Astrocyte of the spinal cord (primary cell): Measurements from ENCODE around the gene LRRC59.
A peak's percentile ranks its signal among the peaks of the same experiment; 100 is the strongest.

Source experiments
- DNase-seq: peaks from one replicate; pipeline ENCODE4 v3.0.0; 2011; ENCODE audit warnings: low read depth, low spot score
- H3K4me3 ChIP-seq: 2 replicates; pipeline ENCODE4 v1.5.1; 2011; ENCODE audit warnings: low read depth, mild to moderate bottlenecking, low read length, moderate library complexity
- in situ Hi-C: cut with HindIII; loops from 2 replicates; pipeline ENCODE4 v1.10.0; 2017; ENCODE audit warnings: low sequenced_read_pairs
- TF ChIP-seq, protein P1 (sequence below): IDR thresholded peaks from 2 replicates; pipeline ENCODE4 v1.5.1; 2012; ENCODE audit warnings: low read depth, mild to moderate bottlenecking, low read length, inconsistent platforms

LRRC59 gene

DNA sequence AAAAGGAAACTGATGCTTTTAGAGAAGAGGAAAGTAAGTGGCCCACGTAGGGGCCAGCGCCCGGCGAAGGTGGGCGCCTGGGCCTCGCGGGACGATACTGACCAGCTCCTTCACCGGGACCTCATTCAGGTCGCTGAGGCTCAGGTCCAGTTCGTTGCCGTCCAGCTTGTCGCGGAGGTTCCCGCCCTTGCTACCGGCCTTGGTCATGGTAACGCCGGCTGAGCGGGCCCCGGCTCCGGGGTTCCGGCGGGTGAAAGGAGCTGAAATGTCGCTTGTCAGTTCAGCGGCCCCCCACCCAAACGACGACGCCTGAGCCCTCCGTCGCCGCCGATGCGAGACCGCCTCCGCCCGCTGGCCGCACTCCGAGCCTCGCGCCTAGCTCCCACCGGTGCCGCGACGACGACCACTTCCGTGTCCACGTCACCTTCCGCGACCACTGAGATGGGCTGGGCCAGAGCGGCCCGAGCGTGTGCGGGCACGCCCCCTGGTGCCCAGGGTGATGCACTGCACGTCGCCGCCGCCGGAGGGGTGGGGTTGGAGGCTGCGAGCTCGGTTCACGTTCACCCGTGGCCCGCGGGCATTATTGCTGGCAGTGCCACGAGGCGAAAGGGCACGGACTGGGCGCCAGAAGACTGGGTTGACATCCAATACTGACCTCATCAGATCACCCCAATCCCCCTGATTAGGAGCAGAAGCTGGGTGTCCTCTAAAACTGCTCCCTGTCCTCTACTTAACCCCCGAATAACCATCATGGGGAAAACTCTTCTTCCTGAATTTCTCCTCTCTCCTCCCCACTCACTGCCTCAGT lies at the start of gene LRRC59:
Gene LRRC59 (minus strand): TSS at position 413 of the 808 bp plus-strand sequence. CDS start 206 bp downstream, at position 207.
- TF ChIP-seq, protein P1, sequence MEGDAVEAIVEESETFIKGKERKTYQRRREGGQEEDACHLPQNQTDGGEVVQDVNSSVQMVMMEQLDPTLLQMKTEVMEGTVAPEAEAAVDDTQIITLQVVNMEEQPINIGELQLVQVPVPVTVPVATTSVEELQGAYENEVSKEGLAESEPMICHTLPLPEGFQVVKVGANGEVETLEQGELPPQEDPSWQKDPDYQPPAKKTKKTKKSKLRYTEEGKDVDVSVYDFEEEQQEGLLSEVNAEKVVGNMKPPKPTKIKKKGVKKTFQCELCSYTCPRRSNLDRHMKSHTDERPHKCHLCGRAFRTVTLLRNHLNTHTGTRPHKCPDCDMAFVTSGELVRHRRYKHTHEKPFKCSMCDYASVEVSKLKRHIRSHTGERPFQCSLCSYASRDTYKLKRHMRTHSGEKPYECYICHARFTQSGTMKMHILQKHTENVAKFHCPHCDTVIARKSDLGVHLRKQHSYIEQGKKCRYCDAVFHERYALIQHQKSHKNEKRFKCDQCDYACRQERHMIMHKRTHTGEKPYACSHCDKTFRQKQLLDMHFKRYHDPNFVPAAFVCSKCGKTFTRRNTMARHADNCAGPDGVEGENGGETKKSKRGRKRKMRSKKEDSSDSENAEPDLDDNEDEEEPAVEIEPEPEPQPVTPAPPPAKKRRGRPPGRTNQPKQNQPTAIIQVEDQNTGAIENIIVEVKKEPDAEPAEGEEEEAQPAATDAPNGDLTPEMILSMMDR: peak; percentile 93
- in situ Hi-C loops: no loop called here

DNA sequence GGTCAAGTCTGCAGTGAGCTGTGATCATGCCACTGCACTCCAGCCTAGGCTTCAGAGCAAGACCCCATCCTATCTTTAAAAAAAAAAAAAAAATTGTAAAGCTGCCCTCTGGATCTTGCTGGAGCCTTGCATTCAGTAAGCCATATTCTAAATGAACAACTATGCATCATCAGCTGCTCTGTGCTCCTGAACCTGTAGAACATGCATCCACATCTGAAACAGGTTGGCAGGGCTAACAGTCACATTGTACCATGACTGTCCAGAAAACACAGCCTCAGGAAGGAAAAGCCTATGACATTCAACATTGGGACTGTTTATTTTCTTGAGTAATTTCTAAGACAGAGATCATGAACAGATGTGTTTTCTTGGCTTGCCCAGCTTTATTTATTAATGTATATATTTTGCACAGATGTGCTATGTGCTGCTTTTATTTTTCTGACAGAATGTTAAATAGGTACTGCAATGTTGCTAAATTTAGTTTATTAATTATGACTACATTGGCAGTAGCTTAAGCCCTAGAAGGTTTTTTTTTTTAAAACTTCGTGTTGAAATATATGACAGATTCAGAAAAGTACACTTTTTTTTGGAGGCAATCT lies 48.5 kb upstream of the LRRC59 start:
- no peak for DNase-seq
- in situ Hi-C loops: no loop called here
- no peak overlapping the region for H3K4me3 ChIP-seq
- TF ChIP-seq, protein P1: no peak

More for the DNA sequence above, at the start of gene LRRC59:
- peak within 1 kb of the TSS; percentile 100 for H3K4me3 ChIP-seq
- peak; percentile 78 for DNase-seq

DNA sequence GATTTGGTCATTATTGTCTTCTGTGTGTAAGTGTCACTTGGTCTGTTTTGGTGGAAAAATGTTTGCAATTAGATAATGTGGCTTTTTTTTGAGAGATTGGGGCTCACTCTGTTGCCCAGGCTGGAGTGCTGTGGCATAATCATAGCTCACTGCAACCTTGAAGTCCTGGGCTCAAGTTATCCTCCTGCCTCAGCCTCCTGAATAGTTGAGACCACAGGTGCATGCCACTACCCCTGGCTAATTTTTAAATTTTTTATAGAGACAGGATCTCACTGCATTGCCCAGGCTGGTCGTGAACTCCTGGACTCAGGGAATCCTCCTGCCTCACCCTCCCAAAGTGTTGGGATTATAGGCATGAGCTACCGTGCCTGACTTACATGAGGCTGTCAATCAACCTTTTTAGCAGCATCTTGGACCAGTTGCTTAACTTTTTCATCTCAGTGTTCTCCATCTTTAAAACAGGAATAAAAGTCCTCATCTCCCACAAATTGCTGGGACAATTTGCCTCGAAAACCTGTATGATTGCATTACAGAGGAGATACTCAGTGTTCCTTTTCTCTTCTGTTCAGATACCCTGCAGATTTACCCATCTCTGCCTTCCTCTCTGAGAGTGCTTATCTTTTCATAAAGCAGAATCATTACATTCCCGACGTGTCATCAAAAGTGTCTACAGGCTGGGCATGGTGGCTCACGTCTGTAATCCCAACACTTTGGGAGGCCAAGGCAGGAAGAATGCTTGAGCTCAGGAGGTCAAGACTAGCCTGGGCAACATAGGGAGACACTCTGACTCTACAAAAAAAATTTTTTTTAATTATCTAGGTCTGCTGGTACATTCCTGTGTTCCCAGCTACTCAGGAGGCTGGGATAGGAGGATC lies 47.8 kb upstream of the LRRC59 start:
- TF ChIP-seq, protein P1: no peak
- no peak for DNase-seq
- in situ Hi-C loops: no loop called here
- H3K4me3 ChIP-seq: no peak overlapping the region

DNA sequence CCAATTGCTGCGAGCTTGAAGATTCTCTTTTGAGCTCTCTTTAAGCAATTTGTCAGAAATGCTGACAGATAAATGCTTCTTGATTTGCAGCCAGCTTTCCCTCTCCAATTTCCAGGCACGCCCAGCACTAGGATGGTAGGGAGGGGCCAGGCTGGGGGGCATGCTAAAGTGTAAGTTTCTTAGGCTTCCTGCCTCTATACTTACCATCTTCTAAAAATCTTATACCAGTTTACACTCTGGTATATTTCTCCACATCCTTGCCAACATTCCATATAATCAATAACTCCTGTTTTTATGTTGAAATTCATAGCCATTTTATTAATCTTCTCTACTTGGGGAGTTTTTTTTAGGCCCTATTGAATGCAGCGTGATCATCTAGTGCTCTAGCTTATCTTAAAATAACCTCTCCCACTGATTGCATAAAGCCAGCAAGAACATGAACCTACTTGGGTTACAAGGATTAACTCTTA lies 46.2 kb upstream of the LRRC59 start:
- in situ Hi-C loops: no loop called here
- no peak overlapping the region for H3K4me3 ChIP-seq
- DNase-seq: no peak
- TF ChIP-seq, protein P1: no peak

DNA sequence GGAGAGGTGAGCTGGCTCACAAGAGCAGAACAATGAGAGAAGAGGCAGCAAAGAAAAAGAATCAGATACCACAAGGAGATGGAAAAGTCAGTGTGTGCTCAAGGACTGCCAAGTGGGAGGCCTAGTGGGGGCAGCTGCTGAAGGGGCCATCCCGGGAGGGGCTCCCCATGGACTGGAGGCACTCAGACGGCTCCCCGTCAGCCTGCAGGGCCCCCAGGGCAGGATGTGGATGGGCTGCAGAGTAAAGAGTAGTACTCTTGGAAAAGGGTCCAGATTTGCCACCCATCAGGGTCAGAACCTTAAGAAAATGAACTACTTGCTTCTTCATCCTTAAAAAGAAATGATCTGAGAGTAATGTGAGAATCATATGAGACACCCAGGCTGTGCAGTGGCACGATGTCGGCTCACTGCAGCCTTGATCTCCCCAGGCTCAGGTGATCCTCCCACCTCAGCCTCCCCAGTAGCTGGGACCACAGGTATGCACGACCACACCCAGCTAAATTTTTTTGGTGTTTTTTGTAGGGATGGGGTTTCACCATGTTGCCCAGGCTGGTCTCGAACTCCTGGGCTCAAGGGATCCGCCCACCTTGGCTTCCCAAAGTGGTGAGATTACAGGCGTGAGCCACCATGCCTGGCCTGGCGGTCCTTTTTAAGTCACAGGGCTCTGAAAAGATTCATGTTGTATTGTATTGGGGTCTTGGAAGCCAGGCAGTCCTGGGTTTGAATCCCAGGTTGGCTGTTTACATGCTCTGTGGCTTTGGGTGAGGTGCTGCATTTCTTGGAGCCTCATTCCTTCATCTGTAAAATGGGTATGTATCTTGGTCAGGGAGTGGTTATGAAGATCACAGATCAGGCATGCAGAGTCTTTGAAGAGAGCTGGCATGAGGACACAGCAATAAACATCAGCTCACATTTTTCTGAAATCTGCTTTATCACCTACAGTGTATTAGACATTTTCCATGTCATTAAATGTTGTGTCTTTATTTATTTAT lies 43.8 kb upstream of the LRRC59 start:
- in situ Hi-C loops: no loop called here
- H3K4me3 ChIP-seq: no peak overlapping the region
- DNase-seq: no peak
- TF ChIP-seq, protein P1: no peak
